ENCODE data around the gene MACROH2A1. TPM values are rescaled to one million over a fixed set of nuclear protein-coding genes. Genes with fewer than 3 reads are reported as not detected.

MACROH2A1 gene
- total and polyA plus RNA-seq, 10 of the 15 experiments (the other 5 are each of a cell fraction or from before 2014, with no cell fraction given) = 45.7 to 230 (median 196) TPM

- TF ChIP-seq, protein P1, sequence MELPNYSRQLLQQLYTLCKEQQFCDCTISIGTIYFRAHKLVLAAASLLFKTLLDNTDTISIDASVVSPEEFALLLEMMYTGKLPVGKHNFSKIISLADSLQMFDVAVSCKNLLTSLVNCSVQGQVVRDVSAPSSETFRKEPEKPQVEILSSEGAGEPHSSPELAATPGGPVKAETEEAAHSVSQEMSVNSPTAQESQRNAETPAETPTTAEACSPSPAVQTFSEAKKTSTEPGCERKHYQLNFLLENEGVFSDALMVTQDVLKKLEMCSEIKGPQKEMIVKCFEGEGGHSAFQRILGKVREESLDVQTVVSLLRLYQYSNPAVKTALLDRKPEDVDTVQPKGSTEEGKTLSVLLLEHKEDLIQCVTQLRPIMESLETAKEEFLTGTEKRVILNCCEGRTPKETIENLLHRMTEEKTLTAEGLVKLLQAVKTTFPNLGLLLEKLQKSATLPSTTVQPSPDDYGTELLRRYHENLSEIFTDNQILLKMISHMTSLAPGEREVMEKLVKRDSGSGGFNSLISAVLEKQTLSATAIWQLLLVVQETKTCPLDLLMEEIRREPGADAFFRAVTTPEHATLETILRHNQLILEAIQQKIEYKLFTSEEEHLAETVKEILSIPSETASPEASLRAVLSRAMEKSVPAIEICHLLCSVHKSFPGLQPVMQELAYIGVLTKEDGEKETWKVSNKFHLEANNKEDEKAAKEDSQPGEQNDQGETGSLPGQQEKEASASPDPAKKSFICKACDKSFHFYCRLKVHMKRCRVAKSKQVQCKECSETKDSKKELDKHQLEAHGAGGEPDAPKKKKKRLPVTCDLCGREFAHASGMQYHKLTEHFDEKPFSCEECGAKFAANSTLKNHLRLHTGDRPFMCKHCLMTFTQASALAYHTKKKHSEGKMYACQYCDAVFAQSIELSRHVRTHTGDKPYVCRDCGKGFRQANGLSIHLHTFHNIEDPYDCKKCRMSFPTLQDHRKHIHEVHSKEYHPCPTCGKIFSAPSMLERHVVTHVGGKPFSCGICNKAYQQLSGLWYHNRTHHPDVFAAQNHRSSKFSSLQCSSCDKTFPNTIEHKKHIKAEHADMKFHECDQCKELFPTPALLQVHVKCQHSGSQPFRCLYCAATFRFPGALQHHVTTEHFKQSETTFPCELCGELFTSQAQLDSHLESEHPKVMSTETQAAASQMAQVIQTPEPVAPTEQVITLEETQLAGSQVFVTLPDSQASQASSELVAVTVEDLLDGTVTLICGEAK (IDR thresholded peaks at IDR 0.05; ENCODE audit: borderline replicate concordance) = no peak
- TF ChIP-seq, protein P2, sequence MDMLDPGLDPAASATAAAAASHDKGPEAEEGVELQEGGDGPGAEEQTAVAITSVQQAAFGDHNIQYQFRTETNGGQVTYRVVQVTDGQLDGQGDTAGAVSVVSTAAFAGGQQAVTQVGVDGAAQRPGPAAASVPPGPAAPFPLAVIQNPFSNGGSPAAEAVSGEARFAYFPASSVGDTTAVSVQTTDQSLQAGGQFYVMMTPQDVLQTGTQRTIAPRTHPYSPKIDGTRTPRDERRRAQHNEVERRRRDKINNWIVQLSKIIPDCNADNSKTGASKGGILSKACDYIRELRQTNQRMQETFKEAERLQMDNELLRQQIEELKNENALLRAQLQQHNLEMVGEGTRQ (IDR thresholded peaks at IDR 0.05; ENCODE audit: borderline replicate concordance, low read depth, low read length) = no peak
Observed at GRCh38 chr5:135444881-135445280, 45.9 kb upstream of the MACROH2A1 start (continued).

GRCh38 chr5:135444360-135444759, 45.3 kb upstream of the MACROH2A1 start:
- POLR2A ChIA-PET = no interaction called here
- no TSS peak for BruUV-seq (replicated peaks)
- H3K4me1 ChIP-seq (ENCODE audit: control insufficient read depth, insufficient read depth, low read length) = peaks cover 21% of the 10 kb centered on the region
- SMC1A ChIA-PET (ENCODE audit: uncharacterized antibody, unreplicated experiment) = no interaction called here
- H3K9ac ChIP-seq (ENCODE audit: control insufficient read depth, insufficient read depth, low read length) = no peak overlapping the region
- no peak overlapping the region for H2AFZ ChIP-seq (ENCODE audit: control insufficient read depth, low read depth, low read length)
- WGBS (ENCODE audit: insufficient coverage, insufficient replicate concordance, low lambda C conversion rate, missing lambda C conversion rate) = 44% methylated on average over 13 of the region's 13 CpGs
- 0 out of 4 replicates have a peak, but pooled peaks cover 0 to 1% of the 10 kb centered on the region in 2 experiments for H3K27me3 ChIP-seq (replicated peaks in 1 of 2; ENCODE audit: control insufficient read depth in 2 of 2, insufficient read depth in 2 of 2, low read length in 1 of 2)
- FAIRE-seq (no peak), DNase-seq (ENCODE audit: low read depth, low spot score) (no peak), ATAC-seq (no peak)
- no peaks in the 10 kb centered on the region for H4K20me1 ChIP-seq (ENCODE audit: control insufficient read depth, insufficient read depth)
- RAD21 ChIA-PET (ENCODE audit: unreplicated experiment) = no interaction called here
- intact Hi-C loops (cut with micrococcal nuclease; ENCODE audit: unreplicated experiment) (no loop called here), in situ Hi-C loops (cut with MboI) (no loop called here)
- no peak overlapping the region for H3K4me3 ChIP-seq
- CTCF ChIA-PET = interaction anchor here (0.7 to 4.2 kb wide), 3 partner anchors 13 to 19 kb away, joined by 3 to 14 read pairs (median 6); no protein-coding TSS in a partner anchor
- TF ChIP-seq SIN3A (IDR thresholded peaks at IDR 0.05; ENCODE audit: low read depth, low read length) = no peak
- peak; percentile 29; the same call in 1 of the 2 replicates for TF ChIP-seq IKZF1 (conservative IDR thresholded peaks at IDR 0.05)
- 0 out of 2 replicates have a peak, but pooled peaks have one; percentile 6 for TF ChIP-seq SPI1 (IDR thresholded peaks at IDR 0.05; ENCODE audit: borderline replicate concordance, insufficient read depth, low read depth, low read length)
- no peak overlapping the region for H3K4me2 ChIP-seq (ENCODE audit: control insufficient read depth, insufficient read depth)
- H3K9me3 ChIP-seq (replicated peaks; ENCODE audit: control insufficient read depth, insufficient read depth, low read length) = no peaks in the 10 kb centered on the region; the same call in 2 of the 3 replicates
- no peaks in the 10 kb centered on the region for H3K79me2 ChIP-seq (ENCODE audit: control insufficient read depth, insufficient read depth, low read length)
- H3K27ac ChIP-seq (ENCODE audit: control insufficient read depth, insufficient read depth) = no peak overlapping the region
- no peaks in the 10 kb centered on the region for H3K36me3 ChIP-seq (ENCODE audit: control insufficient read depth in 2 of 2, insufficient read depth in 2 of 2, low read length in 1 of 2)
